GM12878 (cell line): ENCODE data around the gene PTGES2.

Experiments
- CBFB ChIP-seq: IDR thresholded peaks from 2 replicates; pipeline ENCODE4 v1.6.1; 2016; ENCODE audit warnings: antibody characterized with exemption, low read depth
- CHD2 ChIP-seq: IDR thresholded peaks from 2 replicates; pipeline ENCODE4 v1.6.1; 2011; ENCODE audit warnings: low read depth, low read length, improper control_type of control experiment, borderline replicate concordance
- CTCF ChIP-seq, 3 experiments: IDR thresholded peaks in 2 of 3; conservative IDR thresholded peaks in 1 of 3; 2 replicates each; pipeline ENCODE4 v1.5.1; 2011; ENCODE audit warnings: low read depth in 3 of 3, low read length in 3 of 3, mild to moderate bottlenecking in 3 of 3, control low read depth in 2 of 3, moderate library complexity in 2 of 3, inconsistent platforms in 1 of 3, mixed read lengths in 1 of 3; ENCODE audit not compliant: control insufficient read depth in 2 of 3, insufficient read depth in 1 of 3; ENCODE audit errors: extremely low read depth in 1 of 3
- EP300 ChIP-seq, 2 experiments: fragments of 150-350 bp in 1 of 2; IDR thresholded peaks; 2 replicates each; pipeline ENCODE4 v1.6.1; 2011 to 2012; ENCODE audit warnings: low read depth in 2 of 2, low read length in 2 of 2, borderline replicate concordance in 1 of 2, improper control_type of control experiment in 1 of 2, inconsistent platforms in 1 of 2; ENCODE audit not compliant: control insufficient read depth in 1 of 2
- ETV6 ChIP-seq, 2 experiments: fragments of 450-650 bp in 1 of 2; IDR thresholded peaks in 1 of 2; conservative IDR thresholded peaks in 1 of 2; 2 replicates each; pipeline ENCODE4 v1.6.1; 2014; ENCODE audit warnings: antibody characterized with exemption in 1 of 2, borderline replicate concordance in 1 of 2, low read depth in 1 of 2, mild to moderate bottlenecking in 1 of 2, moderate library complexity in 1 of 2
- MYB ChIP-seq: fragments of 150-350 bp; IDR thresholded peaks from 2 replicates; pipeline ENCODE4 v1.6.1; 2014; ENCODE audit warnings: mild to moderate bottlenecking, low read depth, low read length, borderline replicate concordance
- NFXL1 ChIP-seq: fragments of 450-650 bp; IDR thresholded peaks from 2 replicates; pipeline ENCODE4 v1.6.1; 2017; ENCODE audit warnings: antibody characterized with exemption, mild to moderate bottlenecking, borderline replicate concordance
- POLR2A ChIP-seq: IDR thresholded peaks from 2 replicates; pipeline ENCODE4 v1.6.1; 2011; ENCODE audit warnings: low read depth, mild to moderate bottlenecking, low read length
- RCOR1 ChIP-seq: conservative IDR thresholded peaks from 2 replicates; pipeline ENCODE4 v1.6.1; 2012; ENCODE audit warnings: low read depth, low read length, improper control_type of control experiment
- YY1 ChIP-seq: IDR thresholded peaks from 2 replicates; pipeline ENCODE4 v1.6.1; 2011; ENCODE audit warnings: low read depth, mild to moderate bottlenecking, low read length
- ZNF24 ChIP-seq: fragments of 450-650 bp; IDR thresholded peaks from 2 replicates; pipeline ENCODE4 v1.6.1; 2017; ENCODE audit warnings: antibody characterized with exemption, mild to moderate bottlenecking
- TF ChIP-seq, protein P1 (sequence below): IDR thresholded peaks from 2 replicates; pipeline ENCODE4 v1.6.1; 2011; ENCODE audit warnings: low read depth, mild to moderate bottlenecking, low read length, moderate library complexity, borderline replicate concordance; ENCODE audit errors: extremely low read depth

GRCh38 chr9:128080206-128080605 is 47.3 kb downstream of the PTGES2 start:
- TF ChIP-seq MYB (no peak), CHD2 (no peak), CTCF (IDR thresholded peaks at IDR 0.05 in 2 of 3, conservative IDR thresholded peaks at IDR 0.05 in 1 of 3; ENCODE audit: control insufficient read depth in 2 of 3, extremely low read depth in 1 of 3, insufficient read depth in 1 of 3, low read depth in 3 of 3, low read length in 3 of 3) (no peak), POLR2A (no peak), EP300 (IDR thresholded peaks at IDR 0.05; ENCODE audit: borderline replicate concordance in 1 of 2, control insufficient read depth in 1 of 2, low read depth in 2 of 2, low read length in 2 of 2) (no peak), RCOR1 (no peak), NFXL1 (no peak), ZNF24 (no peak), YY1 (no peak), ETV6 (conservative IDR thresholded peaks at IDR 0.05 in 1 of 2, IDR thresholded peaks at IDR 0.05 in 1 of 2; ENCODE audit: borderline replicate concordance in 1 of 2, low read depth in 1 of 2) (no peak), CBFB (no peak)
- TF ChIP-seq, protein P1, sequence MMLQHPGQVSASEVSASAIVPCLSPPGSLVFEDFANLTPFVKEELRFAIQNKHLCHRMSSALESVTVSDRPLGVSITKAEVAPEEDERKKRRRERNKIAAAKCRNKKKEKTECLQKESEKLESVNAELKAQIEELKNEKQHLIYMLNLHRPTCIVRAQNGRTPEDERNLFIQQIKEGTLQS: no peak
